HepG2 (cell line): Measurements from ENCODE around the gene DGKD. TPM values are rescaled to one million over a fixed set of nuclear protein-coding genes. Genes with fewer than 3 reads are reported as not detected.

Experiments used
- DNMT3B ChIP-seq: conservative IDR thresholded peaks from 2 replicates; pipeline ENCODE4 v1.6.1; 2016; ENCODE audit warnings: missing biosample characterization, control low read depth
- ELF4 ChIP-seq: sonication (generic); formaldehyde crosslinking; IDR thresholded peaks from 2 replicates; pipeline ENCODE4 v1.5.0; 2020; ENCODE audit warnings: missing genetic modification reagents, mild to moderate bottlenecking, moderate library complexity, borderline replicate concordance
- HNRNPL ChIP-seq: fragments of 200-400 bp; formaldehyde crosslinking; IDR thresholded peaks from 2 replicates; pipeline ENCODE4 v1.6.1; 2017; ENCODE audit warnings: mild to moderate bottlenecking, low read depth, low read length
- KLF15 ChIP-seq: sonication (generic); formaldehyde crosslinking; IDR thresholded peaks from 2 replicates; pipeline ENCODE4 v1.8.1; 2023; ENCODE audit warnings: borderline replicate concordance, mild to moderate bottlenecking, inconsistent platforms, missing genetic modification reagents, mixed read lengths
- ZMAT3 ChIP-seq: sonication (generic); formaldehyde crosslinking; conservative IDR thresholded peaks from 2 replicates; pipeline ENCODE4 v1.7.0; 2021; ENCODE audit warnings: missing genetic modification reagents
- ZNF713 ChIP-seq: sonication (generic); formaldehyde crosslinking; IDR thresholded peaks from 2 replicates; pipeline ENCODE4 v1.4.0; 2020; ENCODE audit warnings: mild to moderate bottlenecking, missing genetic modification reagents
- ZNF841 ChIP-seq: sonication (generic); formaldehyde crosslinking; IDR thresholded peaks from 2 replicates; pipeline ENCODE4 v1.8.1; 2023; ENCODE audit warnings: missing genetic modification reagents, borderline replicate concordance
- ZNF850 ChIP-seq: sonication (generic); formaldehyde crosslinking; conservative IDR thresholded peaks from 2 replicates; pipeline ENCODE4 v1.9.0; 2021; ENCODE audit warnings: mild to moderate bottlenecking, missing genetic modification reagents
- ZSCAN22 ChIP-seq: sonication (generic); formaldehyde crosslinking; IDR thresholded peaks from 2 replicates; pipeline ENCODE4 v1.4.0; 2020; ENCODE audit warnings: mild to moderate bottlenecking, missing genetic modification reagents
- polyA plus RNA-seq, 8 experiments: library from polyadenylated mRNA; depleted of rRNA in 3 of 8; stranded (reverse) in 7 of 8; unstranded in 1 of 8; fragments of >200 nt; fragmentation: Illumina TruSeq in 4 of 8; extraction: Trizol in 4 of 8; gene quantifications; 2 replicates each; pipeline versions ENCODE4 v1.2.1 to v1.2.3, GENCODE V29; 2011 to 2016; ENCODE audit warnings: low read depth in 4 of 8, missing spikeins in 1 of 8, mixed read lengths in 1 of 8; ENCODE audit not compliant: insufficient read depth in 1 of 8
- total RNA-seq, 5 experiments: library from RNA; depleted of rRNA; stranded (reverse); fragments of >200 nt; fragmentation: Illumina TruSeq; extraction: Trizol; gene quantifications; 2 replicates each; pipeline ENCODE4 v1.2.3, GENCODE V29; 2016; ENCODE audit warnings: low read depth in 1 of 5
- TF ChIP-seq, protein P1 (sequence below): sonication (generic); formaldehyde crosslinking; IDR thresholded peaks from 2 replicates; pipeline ENCODE4 v1.4.0; 2020; ENCODE audit warnings: mild to moderate bottlenecking, missing genetic modification reagents, borderline replicate concordance
- TF ChIP-seq, protein P2 (sequence below): sonication (generic); formaldehyde crosslinking; IDR thresholded peaks from 2 replicates; pipeline ENCODE4; 2020; ENCODE audit warnings: missing genetic modification reagents, mild to moderate bottlenecking, borderline replicate concordance
- TF ChIP-seq, protein P3 (sequence below): sonication (generic); formaldehyde crosslinking; IDR thresholded peaks from 2 replicates; pipeline ENCODE4 v1.9.0; 2021; ENCODE audit warnings: missing genetic modification reagents, borderline replicate concordance
- TF ChIP-seq, protein P4 (sequence below): sonication (generic); formaldehyde crosslinking; IDR thresholded peaks from 2 replicates; pipeline ENCODE4 v1.5.0; 2020; ENCODE audit warnings: mild to moderate bottlenecking, missing genetic modification reagents
- TF ChIP-seq, protein P5 (sequence below): sonication (generic); formaldehyde crosslinking; IDR thresholded peaks from 2 replicates; pipeline ENCODE4 v1.4.0; 2020; ENCODE audit warnings: low read depth, mild to moderate bottlenecking, missing genetic modification reagents

The DGKD gene
- total and polyA plus RNA-seq, 2 of the 13 experiments (the other 11 are each of a cell fraction or from before 2014, with no cell fraction given), result 24.5 to 33.2 TPM

DNA sequence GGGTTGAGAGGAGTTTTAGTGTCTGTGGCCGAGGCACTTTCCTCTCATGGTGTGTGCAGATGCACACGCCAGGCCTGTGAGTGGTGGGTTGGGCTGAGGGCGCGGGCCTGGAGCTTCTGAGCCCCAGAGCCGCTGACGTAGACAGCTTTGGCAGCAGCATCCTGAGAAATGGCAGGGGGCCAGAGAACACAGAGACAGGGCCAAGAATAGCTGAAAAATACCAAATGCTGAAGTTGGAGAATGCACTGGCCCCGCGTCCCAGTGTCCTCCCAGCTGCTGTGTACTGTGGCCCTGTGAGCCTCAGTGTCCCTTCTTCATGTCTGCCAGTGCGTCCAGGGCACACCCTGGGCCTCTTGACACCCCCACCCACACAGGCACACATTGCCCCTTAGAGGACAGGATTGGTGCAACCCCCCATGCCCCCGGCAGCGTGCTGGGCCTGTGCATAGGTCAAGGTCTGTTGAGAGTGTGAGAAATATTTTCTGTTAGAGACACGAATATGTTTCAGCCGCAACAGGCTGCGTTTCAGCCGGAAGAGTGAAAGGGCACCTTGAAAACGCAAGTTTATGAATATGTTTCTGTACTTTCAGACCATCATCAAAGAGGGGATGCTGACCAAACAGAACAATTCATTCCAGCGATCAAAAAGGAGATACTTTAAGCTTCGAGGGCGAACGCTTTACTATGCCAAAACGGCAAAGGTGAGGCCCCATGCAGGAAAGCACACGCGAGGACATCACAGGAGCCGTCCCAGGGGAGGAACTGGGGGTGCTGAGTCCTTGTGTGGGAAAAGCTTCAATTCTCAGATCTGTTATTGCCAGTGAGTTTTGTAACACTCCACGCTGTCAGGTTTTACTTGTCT, 33.6 kb downstream of the DGKD start (continued):
- no peak for TF ChIP-seq ELF4 (CRISPR knock-in tag)
- no peak for TF ChIP-seq ZSCAN22 (CRISPR knock-in tag)
- TF ChIP-seq KLF15, result no peak
- 0 out of 2 replicates have a peak, but pooled peaks have one; percentile 31 for TF ChIP-seq ZMAT3 (CRISPR knock-in tag)
- TF ChIP-seq, protein P1, sequence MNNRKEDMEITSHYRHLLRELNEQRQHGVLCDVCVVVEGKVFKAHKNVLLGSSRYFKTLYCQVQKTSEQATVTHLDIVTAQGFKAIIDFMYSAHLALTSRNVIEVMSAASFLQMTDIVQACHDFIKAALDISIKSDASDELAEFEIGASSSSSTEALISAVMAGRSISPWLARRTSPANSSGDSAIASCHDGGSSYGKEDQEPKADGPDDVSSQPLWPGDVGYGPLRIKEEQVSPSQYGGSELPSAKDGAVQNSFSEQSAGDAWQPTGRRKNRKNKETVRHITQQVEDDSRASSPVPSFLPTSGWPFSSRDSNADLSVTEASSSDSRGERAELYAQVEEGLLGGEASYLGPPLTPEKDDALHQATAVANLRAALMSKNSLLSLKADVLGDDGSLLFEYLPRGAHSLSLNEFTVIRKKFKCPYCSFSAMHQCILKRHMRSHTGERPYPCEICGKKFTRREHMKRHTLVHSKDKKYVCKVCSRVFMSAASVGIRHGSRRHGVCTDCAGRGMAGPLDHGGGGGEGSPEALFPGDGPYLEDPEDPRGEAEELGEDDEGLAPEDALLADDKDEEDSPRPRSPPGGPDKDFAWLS (CRISPR knock-in tag), result no peak
- TF ChIP-seq, protein P2, sequence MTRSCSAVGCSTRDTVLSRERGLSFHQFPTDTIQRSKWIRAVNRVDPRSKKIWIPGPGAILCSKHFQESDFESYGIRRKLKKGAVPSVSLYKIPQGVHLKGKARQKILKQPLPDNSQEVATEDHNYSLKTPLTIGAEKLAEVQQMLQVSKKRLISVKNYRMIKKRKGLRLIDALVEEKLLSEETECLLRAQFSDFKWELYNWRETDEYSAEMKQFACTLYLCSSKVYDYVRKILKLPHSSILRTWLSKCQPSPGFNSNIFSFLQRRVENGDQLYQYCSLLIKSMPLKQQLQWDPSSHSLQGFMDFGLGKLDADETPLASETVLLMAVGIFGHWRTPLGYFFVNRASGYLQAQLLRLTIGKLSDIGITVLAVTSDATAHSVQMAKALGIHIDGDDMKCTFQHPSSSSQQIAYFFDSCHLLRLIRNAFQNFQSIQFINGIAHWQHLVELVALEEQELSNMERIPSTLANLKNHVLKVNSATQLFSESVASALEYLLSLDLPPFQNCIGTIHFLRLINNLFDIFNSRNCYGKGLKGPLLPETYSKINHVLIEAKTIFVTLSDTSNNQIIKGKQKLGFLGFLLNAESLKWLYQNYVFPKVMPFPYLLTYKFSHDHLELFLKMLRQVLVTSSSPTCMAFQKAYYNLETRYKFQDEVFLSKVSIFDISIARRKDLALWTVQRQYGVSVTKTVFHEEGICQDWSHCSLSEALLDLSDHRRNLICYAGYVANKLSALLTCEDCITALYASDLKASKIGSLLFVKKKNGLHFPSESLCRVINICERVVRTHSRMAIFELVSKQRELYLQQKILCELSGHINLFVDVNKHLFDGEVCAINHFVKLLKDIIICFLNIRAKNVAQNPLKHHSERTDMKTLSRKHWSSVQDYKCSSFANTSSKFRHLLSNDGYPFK (CRISPR knock-in tag), result peak; percentile 72; the same call in 1 of the 2 replicates
- peak; percentile 64; the same call in 1 of the 2 replicates for TF ChIP-seq HNRNPL
- TF ChIP-seq, protein P3, sequence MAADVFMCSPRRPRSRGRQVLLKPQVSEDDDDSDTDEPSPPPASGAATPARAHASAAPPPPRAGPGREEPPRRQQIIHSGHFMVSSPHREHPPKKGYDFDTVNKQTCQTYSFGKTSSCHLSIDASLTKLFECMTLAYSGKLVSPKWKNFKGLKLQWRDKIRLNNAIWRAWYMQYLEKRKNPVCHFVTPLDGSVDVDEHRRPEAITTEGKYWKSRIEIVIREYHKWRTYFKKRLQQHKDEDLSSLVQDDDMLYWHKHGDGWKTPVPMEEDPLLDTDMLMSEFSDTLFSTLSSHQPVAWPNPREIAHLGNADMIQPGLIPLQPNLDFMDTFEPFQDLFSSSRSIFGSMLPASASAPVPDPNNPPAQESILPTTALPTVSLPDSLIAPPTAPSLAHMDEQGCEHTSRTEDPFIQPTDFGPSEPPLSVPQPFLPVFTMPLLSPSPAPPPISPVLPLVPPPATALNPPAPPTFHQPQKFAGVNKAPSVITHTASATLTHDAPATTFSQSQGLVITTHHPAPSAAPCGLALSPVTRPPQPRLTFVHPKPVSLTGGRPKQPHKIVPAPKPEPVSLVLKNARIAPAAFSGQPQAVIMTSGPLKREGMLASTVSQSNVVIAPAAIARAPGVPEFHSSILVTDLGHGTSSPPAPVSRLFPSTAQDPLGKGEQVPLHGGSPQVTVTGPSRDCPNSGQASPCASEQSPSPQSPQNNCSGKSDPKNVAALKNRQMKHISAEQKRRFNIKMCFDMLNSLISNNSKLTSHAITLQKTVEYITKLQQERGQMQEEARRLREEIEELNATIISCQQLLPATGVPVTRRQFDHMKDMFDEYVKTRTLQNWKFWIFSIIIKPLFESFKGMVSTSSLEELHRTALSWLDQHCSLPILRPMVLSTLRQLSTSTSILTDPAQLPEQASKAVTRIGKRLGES, result no peak
- no peak for TF ChIP-seq ZNF850
- no peak for TF ChIP-seq DNMT3B (CRISPR knock-in tag)
- TF ChIP-seq, protein P4, sequence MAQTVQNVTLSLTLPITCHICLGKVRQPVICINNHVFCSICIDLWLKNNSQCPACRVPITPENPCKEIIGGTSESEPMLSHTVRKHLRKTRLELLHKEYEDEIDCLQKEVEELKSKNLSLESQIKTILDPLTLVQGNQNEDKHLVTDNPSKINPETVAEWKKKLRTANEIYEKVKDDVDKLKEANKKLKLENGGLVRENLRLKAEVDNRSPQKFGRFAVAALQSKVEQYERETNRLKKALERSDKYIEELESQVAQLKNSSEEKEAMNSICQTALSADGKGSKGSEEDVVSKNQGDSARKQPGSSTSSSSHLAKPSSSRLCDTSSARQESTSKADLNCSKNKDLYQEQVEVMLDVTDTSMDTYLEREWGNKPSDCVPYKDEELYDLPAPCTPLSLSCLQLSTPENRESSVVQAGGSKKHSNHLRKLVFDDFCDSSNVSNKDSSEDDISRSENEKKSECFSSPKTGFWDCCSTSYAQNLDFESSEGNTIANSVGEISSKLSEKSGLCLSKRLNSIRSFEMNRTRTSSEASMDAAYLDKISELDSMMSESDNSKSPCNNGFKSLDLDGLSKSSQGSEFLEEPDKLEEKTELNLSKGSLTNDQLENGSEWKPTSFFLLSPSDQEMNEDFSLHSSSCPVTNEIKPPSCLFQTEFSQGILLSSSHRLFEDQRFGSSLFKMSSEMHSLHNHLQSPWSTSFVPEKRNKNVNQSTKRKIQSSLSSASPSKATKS, result no peak
- TF ChIP-seq, protein P5, sequence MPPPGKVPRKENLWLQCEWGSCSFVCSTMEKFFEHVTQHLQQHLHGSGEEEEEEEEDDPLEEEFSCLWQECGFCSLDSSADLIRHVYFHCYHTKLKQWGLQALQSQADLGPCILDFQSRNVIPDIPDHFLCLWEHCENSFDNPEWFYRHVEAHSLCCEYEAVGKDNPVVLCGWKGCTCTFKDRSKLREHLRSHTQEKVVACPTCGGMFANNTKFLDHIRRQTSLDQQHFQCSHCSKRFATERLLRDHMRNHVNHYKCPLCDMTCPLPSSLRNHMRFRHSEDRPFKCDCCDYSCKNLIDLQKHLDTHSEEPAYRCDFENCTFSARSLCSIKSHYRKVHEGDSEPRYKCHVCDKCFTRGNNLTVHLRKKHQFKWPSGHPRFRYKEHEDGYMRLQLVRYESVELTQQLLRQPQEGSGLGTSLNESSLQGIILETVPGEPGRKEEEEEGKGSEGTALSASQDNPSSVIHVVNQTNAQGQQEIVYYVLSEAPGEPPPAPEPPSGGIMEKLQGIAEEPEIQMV (CRISPR knock-in tag), result peak; percentile 87; the same call in 1 of the 2 replicates
- TF ChIP-seq ZNF713 (CRISPR knock-in tag), result no peak
- TF ChIP-seq ZNF841, result no peak
